ENCODE results near the gene CPAMD8. TPM values are rescaled to one million over a fixed set of nuclear protein-coding genes. Genes with fewer than 3 reads are reported as not detected.

Gene CPAMD8
- total RNA-seq, 1 experiment from 2014 or later: 0.10 TPM

GRCh38 chr19:16896146-16897028 lies 130.2 kb downstream of the CPAMD8 start:
- DNase-seq (ENCODE audit: extremely low read depth, low read depth): no peak

DNA sequence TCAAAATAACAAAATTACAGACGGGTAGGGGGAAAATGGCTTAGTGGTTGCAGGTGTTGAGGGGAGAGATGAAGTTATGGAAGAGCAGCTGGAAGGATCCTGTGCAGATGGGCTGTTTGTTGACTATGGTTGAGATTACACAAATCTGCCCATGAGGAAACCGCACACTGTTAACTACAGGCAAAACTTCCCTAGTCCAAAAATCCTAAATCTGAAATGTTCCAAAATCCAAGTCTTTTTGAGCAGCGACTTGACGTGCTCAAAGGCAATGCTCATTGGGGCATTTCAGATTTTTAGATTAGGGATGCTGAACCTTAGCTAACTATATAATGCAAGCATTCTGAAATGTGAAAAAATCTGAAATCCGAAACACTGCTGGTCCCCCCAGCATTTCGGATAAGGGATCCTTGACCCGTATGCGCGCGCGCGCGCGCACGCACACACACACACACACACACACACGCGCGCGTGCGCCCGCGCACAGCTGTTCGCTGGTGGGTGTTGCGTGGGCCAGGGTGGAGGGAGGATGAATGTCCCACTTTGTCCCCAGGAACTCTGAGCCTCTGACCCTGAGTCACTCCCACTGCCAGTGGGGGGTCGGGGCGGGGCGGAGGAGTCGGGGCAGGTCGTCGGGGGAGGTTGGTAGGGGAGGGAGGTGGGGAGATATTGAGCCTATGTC lies 131.0 kb downstream of the CPAMD8 start:
- DNase-seq (ENCODE audit: extremely low read depth, low read depth): no peak

- no peak for DNase-seq (ENCODE audit: extremely low read depth, low read depth)
Measured at GRCh38 chr19:16894080-16894479, 132.5 kb downstream of the CPAMD8 start.

- no peak for DNase-seq (ENCODE audit: extremely low read depth, low read depth)
Measured at GRCh38 chr19:16893686-16893989, 133.0 kb downstream of the CPAMD8 start.

DNA sequence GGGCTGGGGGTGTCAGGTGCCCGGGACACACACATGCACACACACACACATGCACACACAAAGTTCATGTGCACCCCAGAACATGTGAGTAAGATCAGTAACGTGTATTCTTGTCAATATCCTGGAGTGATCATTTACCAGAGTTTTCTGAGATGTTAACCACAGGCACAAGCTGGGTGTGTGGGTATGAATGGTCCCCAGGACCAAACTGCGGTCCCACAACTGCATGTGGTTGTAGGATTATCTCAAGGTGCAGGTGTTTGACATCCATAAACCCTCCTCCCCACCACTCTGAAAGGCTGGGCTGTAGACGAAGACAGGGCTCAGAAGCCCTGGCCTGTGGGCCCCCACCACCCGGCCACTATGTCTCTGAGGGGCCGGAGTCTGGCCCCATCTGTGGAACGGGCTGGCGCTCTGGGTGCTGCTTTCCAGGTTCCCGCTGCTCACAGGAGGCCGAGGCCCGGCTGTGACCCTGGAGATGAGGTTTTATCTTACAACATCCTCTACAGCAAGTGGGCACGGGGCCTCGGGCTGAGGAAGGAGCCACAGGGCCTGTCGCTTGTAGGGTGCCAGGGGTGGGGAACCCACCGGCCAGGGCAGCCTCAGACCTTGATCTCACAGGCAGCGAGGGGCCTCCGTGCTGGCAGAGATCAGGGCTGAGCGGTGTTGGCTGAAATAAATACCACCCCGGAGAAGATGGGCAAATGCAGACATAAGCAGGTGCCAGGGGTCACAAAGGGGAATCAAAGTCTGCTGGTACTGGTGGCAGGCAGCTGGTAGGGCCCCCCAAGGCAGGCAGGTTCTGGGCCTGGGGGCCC lies 133.5 kb downstream of the CPAMD8 start:
- no peak for DNase-seq (ENCODE audit: extremely low read depth, low read depth)

GRCh38 chr19:16892436-16892835 lies 134.2 kb downstream of the CPAMD8 start:
- DNase-seq (ENCODE audit: extremely low read depth, low read depth): no peak

DNA sequence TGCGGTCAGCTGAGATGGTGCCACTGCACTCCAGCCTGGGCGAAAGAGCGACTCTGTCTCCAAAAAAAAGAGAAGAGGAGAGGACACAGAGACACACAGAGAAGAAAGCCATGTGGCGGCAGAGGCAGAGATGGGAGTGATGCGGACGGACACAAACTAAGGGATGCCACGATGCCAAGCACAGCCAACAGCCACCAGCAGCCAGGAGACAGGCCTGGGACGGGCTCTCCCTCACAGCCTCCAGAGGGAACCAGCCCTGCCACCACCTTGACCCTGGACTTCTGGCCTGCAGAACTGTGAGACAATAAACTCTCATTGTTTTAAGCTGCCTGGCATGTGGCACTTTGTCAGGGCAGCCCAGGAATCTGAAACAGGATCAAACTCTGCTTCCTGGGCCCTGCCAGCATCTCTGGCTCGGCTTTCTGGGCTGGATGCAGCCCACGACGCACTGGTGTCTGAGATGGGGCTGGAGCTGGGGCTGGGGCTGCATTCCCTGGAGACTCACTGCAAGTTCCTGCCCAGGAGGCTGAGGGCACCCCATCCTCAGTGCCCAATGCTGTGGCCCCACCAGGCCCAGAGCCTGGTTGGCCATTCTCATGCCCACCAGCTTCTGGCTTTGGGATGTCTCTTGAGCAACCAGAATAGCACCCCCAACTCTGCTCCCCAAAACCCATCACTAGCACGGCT lies 134.8 kb downstream of the CPAMD8 start:
- no peak for DNase-seq (ENCODE audit: extremely low read depth, low read depth)

DNA sequence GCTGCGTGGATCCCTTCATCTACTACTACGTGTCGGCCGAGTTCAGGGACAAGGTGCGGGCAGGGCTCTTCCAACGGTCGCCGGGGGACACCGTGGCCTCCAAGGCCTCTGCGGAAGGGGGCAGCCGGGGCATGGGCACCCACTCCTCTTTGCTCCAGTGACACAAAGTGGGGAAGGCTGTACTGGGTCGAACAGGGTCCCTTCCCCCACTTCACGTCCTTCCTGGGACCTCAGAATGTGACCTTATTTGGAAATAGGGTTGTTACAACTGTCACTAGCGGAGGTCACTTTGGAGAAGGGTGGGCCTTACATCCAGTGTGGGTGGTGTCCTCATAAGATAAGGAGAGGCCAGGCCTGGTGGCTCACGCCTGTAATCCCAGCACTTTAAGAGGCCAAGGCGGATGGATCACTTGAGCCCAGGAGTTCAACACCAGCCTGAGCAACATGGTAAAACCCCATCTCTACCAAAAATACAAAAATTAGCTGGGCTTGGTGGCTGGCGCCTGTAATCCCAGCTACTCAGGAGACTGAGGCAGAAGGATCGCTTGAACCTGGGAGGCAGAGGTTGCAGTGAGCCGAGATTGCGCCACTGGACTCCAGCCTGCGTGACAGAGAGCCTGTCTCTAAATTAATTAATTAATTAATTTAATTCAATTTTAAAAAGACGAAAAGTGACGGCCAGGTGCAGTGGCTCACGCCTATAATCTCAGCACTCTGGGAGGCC lies 136.0 kb downstream of the CPAMD8 start:
- no peak for DNase-seq (ENCODE audit: extremely low read depth, low read depth)

DNA sequence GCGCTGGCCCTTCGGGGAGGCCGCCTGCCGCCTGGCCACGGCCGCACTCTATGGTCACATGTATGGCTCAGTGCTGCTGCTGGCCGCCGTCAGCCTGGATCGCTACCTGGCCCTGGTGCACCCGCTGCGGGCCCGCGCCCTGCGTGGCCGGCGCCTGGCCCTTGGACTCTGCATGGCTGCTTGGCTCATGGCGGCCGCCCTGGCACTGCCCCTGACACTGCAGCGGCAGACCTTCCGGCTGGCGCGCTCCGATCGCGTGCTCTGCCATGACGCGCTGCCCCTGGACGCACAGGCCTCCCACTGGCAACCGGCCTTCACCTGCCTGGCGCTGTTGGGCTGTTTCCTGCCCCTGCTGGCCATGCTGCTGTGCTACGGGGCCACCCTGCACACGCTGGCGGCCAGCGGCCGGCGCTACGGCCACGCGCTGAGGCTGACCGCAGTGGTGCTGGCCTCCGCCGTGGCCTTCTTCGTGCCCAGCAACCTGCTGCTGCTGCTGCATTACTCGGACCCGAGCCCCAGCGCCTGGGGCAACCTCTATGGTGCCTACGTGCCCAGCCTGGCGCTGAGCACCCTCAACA lies 136.6 kb downstream of the CPAMD8 start:
- DNase-seq (ENCODE audit: extremely low read depth, low read depth): no peak

DNA sequence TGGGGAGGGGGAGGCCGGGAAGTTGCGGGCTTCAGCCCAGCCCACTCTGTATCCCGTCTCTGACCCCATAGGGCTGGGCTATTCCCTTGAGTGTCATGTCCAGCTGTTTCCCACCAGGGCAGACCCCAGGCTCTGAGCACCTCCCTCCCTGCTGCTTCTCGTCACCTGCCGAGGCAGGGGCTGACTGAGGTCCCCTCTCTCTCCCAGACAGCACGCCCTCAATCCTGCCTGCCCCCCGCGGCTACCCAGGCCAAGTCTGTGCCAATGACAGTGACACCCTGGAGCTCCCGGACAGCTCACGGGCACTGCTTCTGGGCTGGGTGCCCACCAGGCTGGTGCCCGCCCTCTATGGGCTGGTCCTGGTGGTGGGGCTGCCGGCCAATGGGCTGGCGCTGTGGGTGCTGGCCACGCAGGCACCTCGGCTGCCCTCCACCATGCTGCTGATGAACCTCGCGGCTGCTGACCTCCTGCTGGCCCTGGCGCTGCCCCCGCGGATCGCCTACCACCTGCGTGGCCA lies 137.2 kb downstream of the CPAMD8 start:
- DNase-seq (ENCODE audit: extremely low read depth, low read depth): no peak

GRCh38 chr19:16888629-16889365 lies 137.8 kb downstream of the CPAMD8 start, which contains the start of gene F2RL3:
F2RL3 (plus strand) TSS chr19:16888999; CDS start chr19:16889190, 191 bp downstream.
- DNase-seq (ENCODE audit: extremely low read depth, low read depth): no peak

- no peak for DNase-seq (ENCODE audit: extremely low read depth, low read depth)
Measured at GRCh38 chr19:16887353-16888265, 139.0 kb downstream of the CPAMD8 start.

- peak; percentile 48 for DNase-seq (ENCODE audit: extremely low read depth, low read depth)
Measured at GRCh38 chr19:16886305-16886880, 140.2 kb downstream of the CPAMD8 start.

DNA sequence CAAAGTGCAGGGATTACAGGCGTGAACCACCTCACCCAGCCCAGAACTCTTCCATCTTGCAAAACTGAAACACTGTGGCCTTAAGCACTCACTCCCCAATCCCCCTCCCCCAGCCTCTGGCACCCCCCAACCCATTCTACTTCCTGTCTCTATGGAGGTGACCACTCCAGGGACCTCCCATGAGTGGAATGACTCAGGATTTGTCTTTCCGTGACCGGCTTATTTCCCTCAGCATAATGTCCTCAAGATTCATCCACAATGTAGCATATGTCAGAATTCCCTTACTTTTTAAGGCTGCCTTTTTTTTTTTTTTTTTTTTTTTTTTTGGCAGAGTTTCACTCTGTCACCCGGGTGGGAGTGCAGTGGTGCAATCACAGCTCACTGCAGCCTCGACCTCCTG lies 141.4 kb downstream of the CPAMD8 start:
- no peak for DNase-seq (ENCODE audit: extremely low read depth, low read depth)

DNA sequence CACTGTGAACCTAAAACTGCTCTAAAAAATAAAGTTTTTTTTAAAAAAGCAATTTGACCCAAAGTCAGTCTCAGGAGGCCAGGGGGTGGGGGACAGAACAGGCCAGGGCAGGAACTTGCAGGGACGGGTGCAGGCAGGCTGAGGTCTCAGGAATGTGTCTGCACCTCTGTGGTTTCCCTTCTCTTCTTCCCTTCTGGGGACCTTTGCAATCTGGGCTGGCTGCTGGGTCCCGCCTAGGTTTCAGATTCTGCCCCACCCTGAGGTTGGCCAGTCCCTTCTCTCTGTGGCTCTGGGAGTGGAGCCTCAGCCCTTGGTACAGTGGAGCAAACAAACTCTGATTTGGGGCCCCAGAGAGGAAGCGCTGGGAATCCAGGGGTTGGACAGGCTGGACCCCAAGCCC lies 143.1 kb downstream of the CPAMD8 start:
- DNase-seq (ENCODE audit: extremely low read depth, low read depth): no peak

- DNase-seq (ENCODE audit: extremely low read depth, low read depth): no peak
Measured at GRCh38 chr19:16882146-16882545, 144.5 kb downstream of the CPAMD8 start.

- no peak for DNase-seq (ENCODE audit: extremely low read depth, low read depth)
Measured at GRCh38 chr19:16880884-16881554, 145.6 kb downstream of the CPAMD8 start.

Data from NCI-H460 (cell line).